GM12892 (cell line): Measurements from ENCODE around the gene KCNK16.
A peak's percentile ranks its signal among the peaks of the same experiment; 100 is the strongest.

Source experiments
- DNase-seq: peaks from one replicate; pipeline ENCODE4 v3.0.0; 2011; ENCODE audit not compliant: insufficient read length
- FAIRE-seq: peaks from 2 replicates; lab custom pipeline; 2011; peaks lifted over from hg19 to GRCh38; lab: Jason Lieb, UNC
- POLR2A ChIP-seq: IDR thresholded peaks from 2 replicates; pipeline ENCODE4 v1.6.1; 2011; ENCODE audit warnings: low read depth, low read length, control low read depth
- POLR2AphosphoS5 ChIP-seq: IDR thresholded peaks from 2 replicates; pipeline ENCODE4 v1.6.1; 2011; ENCODE audit warnings: low read depth, low read length, control low read depth
- TAF1 ChIP-seq: IDR thresholded peaks from 2 replicates; pipeline ENCODE4 v1.6.1; 2011; ENCODE audit warnings: low read depth, mild to moderate bottlenecking, control low read depth, low read length, borderline replicate concordance

The KCNK16 gene

DNA sequence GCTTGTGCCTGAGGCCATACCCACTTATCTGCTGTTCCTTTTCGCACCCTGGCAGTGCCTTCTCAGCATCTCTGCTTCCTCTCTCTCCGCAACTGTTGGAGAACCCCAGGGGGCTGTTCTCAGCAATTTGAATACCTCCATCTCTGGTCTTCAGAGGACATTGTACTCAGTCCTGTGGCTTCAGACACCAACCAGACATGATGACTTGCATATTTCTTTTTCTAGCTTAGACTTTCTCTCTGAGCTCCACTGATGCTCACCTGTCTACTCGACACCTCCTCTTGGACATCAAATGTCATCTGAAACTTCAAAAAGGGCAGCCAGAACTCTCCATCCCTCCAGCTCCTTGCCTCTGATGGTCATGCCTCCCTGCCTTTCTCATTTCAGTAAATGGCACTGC, 18.9 kb upstream of the KCNK16 start:
- no peak for FAIRE-seq
- TF ChIP-seq POLR2AphosphoS5 (no peak), POLR2A (no peak), TAF1 (no peak)
- DNase-seq, result no peak

DNA sequence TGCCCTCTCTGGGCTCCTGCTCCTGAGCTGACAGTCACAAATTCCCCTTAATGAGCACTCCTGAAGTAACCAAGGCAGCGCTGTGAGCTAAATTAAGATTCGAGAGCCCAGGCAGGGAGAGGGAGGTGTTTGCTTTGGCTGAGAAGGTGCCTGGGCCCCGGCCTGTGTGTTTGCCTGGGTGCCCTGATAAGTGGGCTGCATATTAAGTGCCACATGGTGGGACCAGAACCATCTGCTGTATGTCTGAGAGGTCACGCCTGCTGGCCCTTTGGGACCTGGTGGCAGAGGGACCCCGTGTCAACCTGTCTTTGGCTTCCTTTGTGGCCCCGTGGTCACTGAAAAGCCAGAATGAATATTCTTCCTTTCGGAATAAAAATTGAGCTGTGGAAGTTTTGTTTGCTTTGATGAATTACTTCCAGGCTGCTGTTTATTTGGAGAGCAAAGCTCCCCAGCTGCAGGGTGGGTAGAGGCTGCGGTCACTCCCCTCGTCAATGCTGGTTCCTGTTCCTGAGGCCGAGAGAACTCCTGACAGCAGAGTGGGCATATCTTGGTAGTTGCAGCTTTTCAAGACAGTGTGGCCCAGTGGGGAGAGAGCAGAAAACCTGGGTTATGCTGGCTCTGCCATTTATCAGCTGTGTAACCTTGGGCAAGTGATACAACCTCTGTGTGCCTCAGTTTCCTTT, 17.5 kb upstream of the KCNK16 start:
- FAIRE-seq (no peak), DNase-seq (no peak)
- no peak for TF ChIP-seq TAF1
- no peak for TF ChIP-seq POLR2A
- TF ChIP-seq POLR2AphosphoS5, result no peak

DNA sequence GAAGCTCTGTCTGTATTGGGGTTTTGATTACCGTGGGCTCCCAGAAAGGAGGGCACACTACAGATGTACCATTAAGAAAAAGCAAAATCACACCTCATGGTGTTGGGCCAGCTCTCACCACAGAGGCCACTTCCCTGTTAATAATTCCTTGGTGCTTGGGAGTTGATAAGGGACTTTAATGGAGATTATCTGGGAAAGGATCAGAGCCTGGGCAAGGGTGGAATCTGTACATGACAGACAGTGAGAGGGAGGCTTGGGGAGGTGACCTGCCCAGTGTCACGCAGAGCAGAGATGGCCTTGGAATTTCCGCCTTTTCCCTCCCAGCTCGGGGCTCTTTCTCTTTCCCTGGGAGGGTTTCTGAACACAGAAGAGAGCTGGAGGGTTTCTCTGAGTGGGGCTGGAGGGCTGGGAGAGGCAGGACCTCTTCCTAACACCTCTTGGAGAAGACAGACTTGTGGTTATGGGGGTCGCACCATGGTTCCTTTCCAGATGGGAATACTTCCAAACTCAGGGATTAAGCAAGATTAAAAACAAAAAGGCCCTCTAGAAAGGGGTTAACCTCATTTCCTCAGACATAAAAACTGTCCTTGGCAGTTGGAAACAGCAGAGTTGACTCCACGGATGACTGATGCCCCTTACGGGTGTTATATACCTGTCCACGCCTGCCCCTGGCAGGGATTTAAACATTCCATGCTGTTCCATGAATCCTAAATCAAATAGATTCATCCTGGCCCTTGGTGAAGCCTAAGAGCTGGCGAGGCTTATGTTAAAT, 16.8 kb upstream of the KCNK16 start:
- DNase-seq (no peak), FAIRE-seq (no peak)
- TF ChIP-seq POLR2A (no peak), TAF1 (no peak), POLR2AphosphoS5 (no peak)

DNA sequence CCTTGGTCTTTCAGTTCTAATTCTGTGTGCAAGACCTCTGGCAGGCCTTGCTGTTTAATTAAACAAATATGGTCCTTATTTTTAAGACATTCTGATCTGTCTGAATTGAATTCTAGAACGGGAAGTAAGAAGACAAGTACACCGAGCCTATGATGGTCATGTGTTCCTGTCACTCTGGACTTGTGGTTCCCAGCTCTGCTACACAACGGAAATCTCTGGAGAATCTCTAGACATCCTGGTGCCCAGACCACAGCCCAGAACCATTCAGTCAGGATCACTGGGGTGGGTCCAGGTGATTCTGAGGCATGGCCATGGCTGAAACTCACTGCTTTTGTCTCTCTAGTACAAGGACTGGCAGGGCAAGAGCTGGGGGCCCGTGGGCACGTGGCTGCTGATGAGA, 15.9 kb upstream of the KCNK16 start:
- DNase-seq, result no peak
- TF ChIP-seq POLR2AphosphoS5 (no peak), POLR2A (no peak), TAF1 (no peak)
- no peak for FAIRE-seq

DNA sequence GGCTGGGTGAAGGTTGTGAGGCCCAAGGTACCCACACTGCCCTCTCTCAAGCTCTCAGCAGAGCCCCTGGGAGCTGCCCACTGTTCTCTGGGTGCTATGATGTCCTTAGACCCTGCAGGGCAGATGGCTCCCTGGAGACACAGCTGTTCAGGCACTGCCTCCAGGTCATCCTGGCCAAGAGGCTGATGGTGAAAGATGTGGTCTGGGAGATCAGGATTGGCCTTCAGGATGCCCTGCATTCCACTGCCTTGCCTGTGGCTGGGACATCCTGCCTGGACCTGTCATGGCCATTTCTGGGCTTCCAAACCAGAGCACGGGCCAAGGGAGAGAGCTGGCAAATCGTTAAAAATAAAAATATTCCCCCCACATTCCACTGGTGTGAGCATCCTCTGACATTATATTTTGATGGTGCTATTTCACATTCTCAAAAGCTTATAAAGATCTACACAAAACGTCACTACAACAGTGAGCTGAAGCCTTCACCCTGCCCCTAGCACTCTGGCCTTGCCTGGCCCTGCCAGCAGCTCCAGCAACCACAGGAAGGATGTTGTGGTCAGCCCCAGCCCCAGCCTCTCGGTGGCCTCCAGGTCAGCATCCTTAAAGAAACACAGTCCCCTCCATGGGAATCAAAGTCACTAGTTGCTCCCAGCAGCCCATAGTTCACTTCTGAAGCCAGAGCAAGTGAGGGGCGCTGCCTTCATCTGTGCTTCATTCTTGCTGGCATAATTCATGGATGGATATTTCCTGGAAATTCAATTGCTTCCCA, 13.5 kb upstream of the KCNK16 start:
- DNase-seq (no peak), FAIRE-seq (no peak)
- no peak for TF ChIP-seq POLR2AphosphoS5
- TF ChIP-seq TAF1, result no peak
- no peak for TF ChIP-seq POLR2A

DNA sequence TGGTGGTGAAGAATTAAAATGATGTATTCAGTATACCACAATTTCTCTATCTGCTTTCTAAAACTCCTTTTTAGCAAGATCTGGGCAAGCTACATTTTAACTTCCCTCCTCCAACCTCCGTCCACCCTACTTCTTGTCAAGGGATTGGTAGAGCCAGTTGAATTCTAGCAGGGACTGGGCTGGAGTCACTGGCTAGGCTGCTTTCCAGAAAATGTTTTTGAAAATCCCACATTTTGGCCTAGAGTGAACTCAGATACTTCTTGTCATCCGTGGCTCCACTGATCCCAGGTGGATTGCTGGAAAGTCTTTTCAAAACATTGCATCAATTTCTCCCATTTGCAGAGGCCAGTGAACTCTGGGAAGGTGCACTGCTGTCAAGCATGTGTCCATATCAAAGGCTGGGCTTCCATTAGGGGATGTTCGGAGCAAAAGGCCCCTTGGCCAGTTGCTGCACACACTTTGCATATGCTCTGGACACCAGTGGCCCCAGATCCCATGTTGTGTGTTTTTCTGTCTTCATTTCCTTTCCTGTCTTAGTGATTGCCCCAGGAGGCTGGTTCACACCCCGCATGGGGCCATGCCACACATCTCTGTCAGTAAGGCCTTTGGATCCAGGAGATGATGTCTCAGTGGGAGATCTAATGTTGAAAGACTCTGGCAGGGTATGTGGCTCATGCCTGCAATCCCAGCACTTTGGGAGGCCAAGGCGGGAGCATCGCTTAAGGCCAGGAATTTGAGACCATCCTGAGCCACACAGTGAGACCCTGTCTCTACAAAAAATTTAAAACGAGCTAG, 11.3 kb upstream of the KCNK16 start:
- FAIRE-seq (no peak), DNase-seq (no peak)
- TF ChIP-seq TAF1 (no peak), POLR2AphosphoS5 (no peak), POLR2A (no peak)

DNA sequence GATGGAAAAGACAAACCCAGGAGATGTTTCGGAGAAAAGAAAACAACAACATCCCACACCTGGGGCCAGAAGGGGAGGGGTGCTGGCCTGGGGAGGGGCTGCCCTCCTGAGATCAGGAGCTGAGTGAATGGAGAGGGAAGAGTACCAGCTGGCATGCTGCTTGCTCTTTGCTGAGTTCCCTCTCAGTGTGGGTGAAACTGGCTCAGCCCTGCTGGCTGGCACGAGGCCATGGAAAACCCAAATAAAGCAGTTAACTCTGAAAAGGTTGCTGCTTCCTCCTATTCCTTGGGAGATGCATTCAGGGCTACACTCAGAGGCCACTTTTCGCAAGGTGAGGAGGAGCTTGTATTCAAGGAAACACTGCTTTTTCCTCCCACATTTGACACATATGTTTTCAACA, 8.0 kb upstream of the KCNK16 start:
- FAIRE-seq, result no peak
- no peak for DNase-seq

DNA sequence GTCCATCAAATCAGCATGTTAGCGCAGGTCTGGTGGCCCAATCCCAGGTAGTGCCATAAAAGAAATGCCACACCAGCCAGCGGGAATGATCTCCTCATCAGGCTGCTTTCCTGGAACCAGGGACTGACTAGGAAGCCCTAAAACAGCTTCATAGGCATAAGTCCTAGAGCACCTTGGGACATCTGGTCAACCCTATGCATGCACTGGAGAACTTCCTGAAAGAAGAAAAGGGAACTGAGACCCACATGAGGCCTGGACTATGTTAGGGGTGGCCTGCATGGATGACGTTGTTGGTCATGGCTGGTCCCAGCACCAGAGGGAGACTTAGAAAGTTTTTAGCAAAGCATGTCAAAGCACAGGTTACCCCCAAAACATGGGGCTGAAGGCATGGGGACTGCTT, 7.6 kb upstream of the KCNK16 start:
- DNase-seq, result no peak
- FAIRE-seq, result peak; percentile 36
- no peak for TF ChIP-seq POLR2AphosphoS5
- TF ChIP-seq TAF1, result no peak
- no peak for TF ChIP-seq POLR2A

More for the DNA sequence above, 8.0 kb upstream of the KCNK16 start:
- TF ChIP-seq TAF1 (no peak), POLR2A (no peak), POLR2AphosphoS5 (no peak)

DNA sequence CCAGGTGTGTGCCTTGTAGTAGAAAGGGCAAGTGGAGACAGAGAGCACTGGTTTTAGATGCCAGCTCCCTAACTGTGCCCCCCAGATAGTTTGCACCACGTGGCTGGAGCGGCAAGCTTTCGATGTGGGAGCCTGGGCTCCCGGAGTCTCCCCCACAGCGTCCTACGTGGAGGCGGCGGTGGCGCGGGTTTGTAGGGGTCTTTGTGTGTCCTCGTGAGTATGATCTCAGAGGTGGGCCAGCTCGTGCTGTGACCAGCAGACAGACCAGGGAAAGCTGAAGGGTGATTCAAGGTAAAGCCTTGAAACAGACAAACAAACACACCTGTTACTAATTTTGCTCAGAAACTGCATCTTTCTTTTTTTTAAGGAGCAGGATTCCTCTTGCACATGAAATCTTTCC, 5.6 kb upstream of the KCNK16 start:
- DNase-seq, result no peak
- no peak for FAIRE-seq
- no peak for TF ChIP-seq TAF1
- no peak for TF ChIP-seq POLR2A
- no peak for TF ChIP-seq POLR2AphosphoS5

DNA sequence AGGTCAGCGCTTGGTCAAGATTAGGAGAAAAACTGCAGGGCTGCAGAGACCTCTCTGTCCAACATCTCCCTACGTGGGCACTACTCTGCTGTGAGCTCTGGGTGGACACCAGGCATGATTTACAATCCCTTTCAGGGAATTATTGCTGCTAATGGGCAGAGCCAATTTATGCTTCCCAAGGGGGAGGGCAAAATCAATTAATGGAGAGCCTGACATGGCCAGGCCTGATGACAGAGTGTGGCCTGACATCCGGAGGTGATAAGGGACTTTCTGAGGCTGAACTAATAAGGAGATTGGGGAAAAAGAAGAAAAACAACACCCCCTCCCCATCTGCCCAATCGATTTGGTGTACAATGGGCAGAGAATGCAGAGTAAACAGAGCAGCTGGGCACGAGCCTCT, 5.0 kb upstream of the KCNK16 start:
- no peak for FAIRE-seq

DNA sequence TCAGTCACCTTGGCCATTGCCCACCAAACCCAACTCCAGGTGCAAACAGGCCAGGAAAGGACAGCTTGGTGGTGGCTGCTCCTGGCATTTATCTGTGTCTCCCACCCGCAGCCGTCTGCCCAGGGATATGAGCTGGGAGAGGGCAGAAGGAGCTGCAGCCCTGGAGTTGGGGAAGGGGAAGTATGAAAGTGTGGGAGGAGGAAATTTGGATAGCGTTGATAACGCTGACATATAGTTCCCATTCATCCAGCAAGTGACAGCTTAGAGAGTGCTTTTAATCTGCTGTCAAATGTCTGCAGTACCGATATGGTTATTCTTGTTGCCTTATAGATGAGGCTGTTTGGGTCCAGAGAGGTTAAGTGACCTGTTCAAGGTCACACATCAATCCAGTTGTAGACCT, 741 bp downstream of the KCNK16 start:
- FAIRE-seq (no peak), DNase-seq (no peak)
- no peak for TF ChIP-seq TAF1
- no peak for TF ChIP-seq POLR2AphosphoS5
- TF ChIP-seq POLR2A, result no peak

More for the DNA sequence above, 5.0 kb upstream of the KCNK16 start:
- TF ChIP-seq TAF1 (no peak), POLR2A (no peak)
- DNase-seq, result no peak
